CD4-positive, alpha-beta T cell treated with Interleukin-17A for 4 hours (primary cell): ENCODE measurements around the gene FAM24A.

Experiments used
- DNase-seq: peaks from one replicate; pipeline ENCODE4 v3.0.0-alpha.2; 2020; ENCODE audit warnings: mixed read lengths

FAM24A gene

DNA sequence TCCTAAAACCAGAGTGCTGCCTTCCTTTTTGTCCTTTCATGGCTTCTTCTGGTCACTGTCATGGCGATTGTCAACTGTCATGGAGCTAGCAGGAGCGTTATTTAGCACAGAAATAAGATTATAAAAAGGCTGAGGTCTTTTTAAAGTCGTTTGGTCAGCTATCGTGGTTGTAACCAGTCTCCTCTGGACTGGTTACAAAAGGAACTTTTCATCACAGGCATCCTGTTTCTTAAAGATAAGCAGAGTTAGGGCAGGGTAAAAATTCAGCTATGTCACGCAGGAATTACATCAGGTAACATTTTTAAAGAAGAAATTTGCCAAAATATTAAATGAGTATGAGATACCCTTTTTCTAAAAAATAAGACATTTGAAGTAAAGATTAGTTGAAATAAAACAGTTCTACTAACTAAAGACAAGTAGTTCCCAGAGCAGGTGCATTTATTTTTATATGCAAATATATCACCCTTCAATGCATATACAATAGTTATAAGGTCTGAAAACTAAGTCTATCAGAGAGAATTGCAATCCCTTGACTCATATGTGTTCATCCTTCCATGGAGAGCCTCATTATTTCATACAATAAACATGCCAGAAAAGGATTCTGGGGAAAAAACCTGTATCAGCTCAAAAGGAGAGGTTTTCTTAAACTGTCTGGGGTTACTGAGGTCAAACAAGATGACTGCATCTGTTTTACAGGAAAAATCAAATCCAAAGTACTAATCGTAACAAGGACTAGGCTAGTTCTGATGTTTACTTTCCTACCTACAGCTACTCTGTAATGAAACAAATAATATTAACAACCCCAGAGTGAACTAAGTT is 20.9 kb downstream of the FAM24A start:
- no peak for DNase-seq

DNA sequence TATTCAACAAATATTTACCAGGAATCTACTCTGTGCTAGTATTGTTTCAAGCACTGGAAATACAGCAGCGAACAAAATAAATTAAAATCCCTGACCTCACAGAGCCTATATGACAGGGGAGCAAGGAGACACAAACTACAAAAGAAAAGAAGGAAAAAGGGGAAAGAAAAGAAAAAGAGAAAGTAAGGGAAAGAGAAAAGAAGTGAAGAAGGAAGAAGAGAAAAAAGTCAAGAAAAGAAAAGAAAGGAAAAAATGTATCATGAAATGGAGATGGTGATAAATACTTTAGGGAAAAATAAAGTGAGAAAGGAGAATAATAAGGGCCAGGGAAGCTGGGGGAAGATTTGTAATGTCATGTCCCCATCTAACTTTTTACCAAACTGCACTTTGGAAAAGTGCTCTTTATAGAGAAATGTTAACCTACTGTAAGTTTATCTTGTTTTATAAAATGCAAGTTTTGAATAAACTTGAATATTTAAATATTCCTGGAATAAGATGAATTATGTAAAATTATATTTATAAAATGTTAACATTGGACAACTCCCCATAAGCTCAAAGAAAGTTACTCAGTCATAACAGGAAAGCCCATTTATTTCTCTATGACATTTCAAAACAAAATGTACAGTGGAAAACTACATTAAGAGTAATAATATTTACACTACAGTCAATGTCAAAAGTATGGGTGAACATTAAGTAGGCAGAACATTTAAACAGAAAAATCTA is 28.9 kb downstream of the FAM24A start:
- no peak for DNase-seq

- no peak for DNase-seq
Observed at GRCh38 chr10:122939856-122940543, 29.6 kb downstream of the FAM24A start.

DNA sequence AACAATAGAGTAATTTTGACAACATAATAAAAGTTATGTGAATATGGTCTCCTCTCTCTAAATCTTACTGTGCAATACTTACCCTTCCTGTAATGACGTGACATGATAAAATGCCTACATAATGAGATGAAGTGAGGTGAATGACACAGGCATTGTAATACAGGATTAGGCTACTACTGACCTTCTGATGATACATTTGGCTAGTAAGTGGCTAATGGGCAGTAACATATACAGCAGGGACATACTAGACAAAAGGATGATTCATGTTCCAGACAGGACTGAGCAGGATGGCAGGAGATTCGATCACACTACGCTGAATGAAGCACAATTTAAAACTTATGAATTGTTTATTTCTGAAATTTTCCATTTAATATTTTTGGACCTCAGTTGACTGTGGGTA is 38.9 kb downstream of the FAM24A start:
- DNase-seq = no peak

DNA sequence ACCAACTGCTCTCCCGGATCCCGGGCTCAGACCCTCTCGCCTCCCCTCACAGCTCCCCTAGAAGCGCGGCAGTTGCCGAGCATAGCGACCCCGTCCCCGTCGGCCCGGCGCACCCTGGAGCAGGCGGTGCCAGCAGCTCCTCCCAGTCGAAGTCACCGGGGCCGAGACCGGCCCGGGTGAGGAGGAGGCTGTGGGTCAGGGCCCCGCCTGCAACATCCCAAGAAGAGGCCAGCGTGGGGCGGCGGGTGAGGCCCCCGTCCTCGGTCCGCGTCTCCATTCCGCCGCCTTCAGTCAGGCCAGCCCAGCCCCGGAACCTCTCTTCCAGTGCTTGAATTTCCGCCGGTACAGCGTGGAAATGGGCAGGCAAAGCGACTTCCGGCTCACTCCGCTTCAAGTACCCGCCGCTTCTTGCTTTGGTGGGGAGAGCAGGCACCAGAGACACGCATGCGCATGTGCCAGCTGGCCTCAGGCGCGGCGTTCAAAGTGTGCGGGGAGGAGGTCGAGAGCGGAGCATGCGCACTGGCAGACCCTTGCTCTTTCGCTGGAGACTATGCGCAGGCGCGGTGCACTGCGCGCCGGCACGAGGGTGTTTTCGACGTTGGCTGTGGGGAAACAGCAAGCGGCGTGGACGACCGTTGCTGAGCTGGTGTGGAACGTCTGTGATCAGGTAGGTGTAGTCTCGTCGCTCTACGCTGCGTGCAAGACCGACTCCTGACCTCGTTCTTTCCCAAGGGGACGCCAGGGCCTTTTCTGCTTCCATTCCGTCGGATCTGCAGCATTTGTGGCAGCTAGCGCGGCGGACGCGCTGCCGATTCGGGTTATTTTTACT is 43.7 kb downstream of the FAM24A start, which contains the start of gene C10orf88:
Gene C10orf88 (minus strand): TSS at position 326 of the 829 bp plus-strand sequence. CDS start 49 bp downstream, at position 277.
- peak; percentile 97 for DNase-seq

DNA sequence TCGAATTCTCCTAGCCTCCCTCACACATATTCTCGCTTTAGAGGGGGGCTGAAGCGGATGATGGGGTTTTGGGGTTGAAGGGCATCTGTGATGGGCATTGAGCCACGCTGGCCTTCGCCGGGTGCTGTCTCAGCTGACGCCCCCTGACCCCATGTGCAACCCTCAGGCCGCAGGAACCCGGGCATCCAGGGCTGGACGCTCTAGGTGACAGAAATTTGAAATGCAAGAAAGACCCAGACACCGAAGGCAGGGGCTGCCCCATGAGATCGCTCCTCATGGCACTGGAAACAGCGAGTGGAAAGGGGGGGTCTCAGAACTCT is 44.3 kb downstream of the FAM24A start:
- DNase-seq = no peak

GRCh38 chr10:122955892-122956291 is 45.5 kb downstream of the FAM24A start:
- no peak for DNase-seq

- no peak for DNase-seq
Observed at GRCh38 chr10:122957474-122957873, 47.1 kb downstream of the FAM24A start.

DNA sequence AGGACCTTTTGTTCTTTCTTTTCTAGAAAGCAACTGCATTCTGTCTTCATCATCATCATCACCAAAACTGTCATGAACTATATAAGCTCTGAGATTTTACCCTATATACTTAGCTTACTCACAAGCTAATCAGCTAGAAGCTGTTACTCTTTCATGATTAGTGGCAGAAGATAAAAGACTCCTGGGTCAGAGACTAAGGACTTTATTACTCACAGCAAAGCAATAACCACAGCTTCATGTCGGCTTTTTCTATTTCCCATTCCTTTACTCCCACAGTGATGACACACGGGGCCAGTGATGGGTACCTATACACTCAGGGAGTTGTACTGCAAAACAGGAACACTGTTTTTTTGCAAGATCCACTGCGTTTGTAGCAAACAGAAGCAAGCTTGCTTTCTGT is 52.0 kb downstream of the FAM24A start:
- DNase-seq = no peak
